GM19043 (cell line): Measurements from ENCODE around the gene SLC44A5.
"Not testable (repeated sequence)": the region's sequence is repeated elsewhere in the genome, so short reads cannot be mapped to it uniquely, and the experiment has no call there.

Experiments used
- ATAC-seq: cut with Tn5 transposase; IDR thresholded peaks from one replicate; pipeline ENCODE4 v1.9.1; 2021; ENCODE audit warnings: low read depth; ENCODE audit not compliant: unreplicated experiment

The SLC44A5 gene

GRCh38 chr1:75392278-75392677, 218.6 kb downstream of the SLC44A5 start:
- peak; percentile 87 for ATAC-seq

- not testable (repeated sequence) for ATAC-seq
Observed at GRCh38 chr1:75375476-75376447, 235.2 kb downstream of the SLC44A5 start.

GRCh38 chr1:75373542-75374159, 237.3 kb downstream of the SLC44A5 start:
- ATAC-seq, result no peak

GRCh38 chr1:75366595-75366994, 244.3 kb downstream of the SLC44A5 start:
- ATAC-seq, result no peak

GRCh38 chr1:75361260-75361659, 249.7 kb downstream of the SLC44A5 start:
- no peak for ATAC-seq

GRCh38 chr1:75354267-75354666, 256.6 kb downstream of the SLC44A5 start:
- ATAC-seq, result not testable (repeated sequence)

GRCh38 chr1:75353051-75353450, 257.9 kb downstream of the SLC44A5 start:
- ATAC-seq, result no peak

- no peak for ATAC-seq
Observed at GRCh38 chr1:75345538-75346292, 265.2 kb downstream of the SLC44A5 start.

- ATAC-seq, result no peak
Observed at GRCh38 chr1:75342786-75343185, 268.1 kb downstream of the SLC44A5 start.

GRCh38 chr1:75341537-75341936, 269.4 kb downstream of the SLC44A5 start:
- peak; percentile 52 for ATAC-seq

GRCh38 chr1:75338616-75339483, 272.1 kb downstream of the SLC44A5 start:
- ATAC-seq, result peak; percentile 89

GRCh38 chr1:75334876-75335389, 276.0 kb downstream of the SLC44A5 start:
- ATAC-seq, result no peak

GRCh38 chr1:75330624-75331023, 280.3 kb downstream of the SLC44A5 start:
- no peak for ATAC-seq

GRCh38 chr1:75328691-75329090, 282.2 kb downstream of the SLC44A5 start:
- ATAC-seq, result no peak

- no peak for ATAC-seq
Observed at GRCh38 chr1:75327395-75327794, 283.5 kb downstream of the SLC44A5 start.

GRCh38 chr1:75317976-75318375, 292.9 kb downstream of the SLC44A5 start:
- no peak for ATAC-seq

GRCh38 chr1:75316230-75316629, 294.7 kb downstream of the SLC44A5 start:
- no peak for ATAC-seq

GRCh38 chr1:75312620-75313019, 298.3 kb downstream of the SLC44A5 start:
- no peak for ATAC-seq

GRCh38 chr1:75310067-75310466, 300.8 kb downstream of the SLC44A5 start:
- ATAC-seq, result no peak

GRCh38 chr1:75308365-75308764, 302.5 kb downstream of the SLC44A5 start:
- no peak for ATAC-seq
